DOHH2 (cell line): Measurements from ENCODE around the gene TTLL7.

Source experiments
- CTCF ChIP-seq: fragments of 200-600 bp; sonication (generic); IDR thresholded peaks from one replicate; pipeline ENCODE4 v1.5.1; 2014; ENCODE audit warnings: antibody characterized with exemption, mild to moderate bottlenecking, low read depth, low read length; ENCODE audit not compliant: poor library complexity, severe bottlenecking
- EZH2phosphoT487 ChIP-seq: fragments of 200-600 bp; sonication (generic); IDR thresholded peaks from 2 replicates; pipeline ENCODE4 v1.6.1; 2017; ENCODE audit warnings: borderline replicate concordance, mild to moderate bottlenecking, antibody characterized with exemption, low read length, moderate library complexity, mixed read lengths

DNA sequence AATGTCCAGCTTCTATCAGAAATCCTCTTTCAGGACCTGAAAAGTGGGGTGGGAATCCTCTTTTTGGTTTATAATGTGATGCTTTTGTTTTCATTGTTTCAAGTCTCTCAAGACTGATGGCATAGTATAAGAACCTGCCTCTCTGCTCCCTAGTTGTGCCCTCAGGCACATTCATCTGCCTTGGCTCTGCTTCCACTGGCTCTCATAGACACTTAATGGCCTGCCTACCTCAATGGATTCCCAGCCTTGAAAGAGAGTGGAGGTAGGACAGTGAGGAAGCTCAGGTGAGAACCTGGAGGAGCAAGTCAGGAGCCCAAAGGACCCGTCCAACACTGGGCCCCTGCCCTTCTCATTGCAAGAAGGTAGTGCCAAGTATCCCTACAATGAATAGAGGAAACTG, 4.8 kb downstream of the TTLL7 start:
- no peak for TF ChIP-seq CTCF
- no peak for TF ChIP-seq EZH2phosphoT487
